H1 (cell line): ENCODE data around the gene SLC2A2. TPM values are rescaled to one million over a fixed set of nuclear protein-coding genes. Genes with fewer than 3 reads are reported as not detected.

Experiments used
- CTCF ChIA-PET: fragments of 300-600 bp; sonication (Branson Sonifier 250); formaldehyde crosslinking; loops from one replicate; lab custom pipeline; 2021; ENCODE audit not compliant: partially characterized antibody; lab: Charles Lee
- POLR2A ChIA-PET: fragments of 300-600 bp; sonication (Branson Sonifier 250); formaldehyde crosslinking; loops from one replicate; lab custom pipeline; 2021; ENCODE audit warnings: inconsistent platforms; ENCODE audit not compliant: partially characterized antibody; lab: Charles Lee
- DNase-seq, 2 experiments: peaks; one replicate each; pipeline versions ENCODE4 v3.0.0 to v3.0.0-alpha.2; 2010 to 2022; ENCODE audit warnings: low spot score in 2 of 2, low read depth in 1 of 2, mixed read lengths in 1 of 2
- FAIRE-seq: peaks from 2 replicates; lab custom pipeline; 2011; peaks lifted over from hg19 to GRCh38; lab: Jason Lieb, UNC
- H2AFZ ChIP-seq: 2 replicates; pipeline ENCODE4 v1.8.1; 2012; ENCODE audit warnings: low read length, inconsistent platforms
- H2AK5ac ChIP-seq: 2 replicates; pipeline ENCODE4 v1.6.1; 2013; ENCODE audit warnings: low read depth, low read length
- H2BK120ac ChIP-seq: replicated peaks from 2 replicates; pipeline ENCODE3; 2013; ENCODE audit warnings: low read depth, low read length, inconsistent platforms
- H2BK12ac ChIP-seq: 2 replicates; pipeline ENCODE4 v1.6.1; 2013; ENCODE audit warnings: low read depth, low read length
- H2BK15ac ChIP-seq: 2 replicates; pipeline ENCODE4 v1.6.1; 2013; ENCODE audit warnings: low read length
- H2BK20ac ChIP-seq: 2 replicates; pipeline ENCODE4 v1.6.1; 2013; ENCODE audit warnings: low read length
- H2BK5ac ChIP-seq: 2 replicates; pipeline ENCODE4 v1.6.1; 2013; ENCODE audit warnings: low read depth, low read length
- H3K14ac ChIP-seq: 2 replicates; pipeline ENCODE4 v1.6.1; 2013; ENCODE audit warnings: inconsistent platforms; ENCODE audit not compliant: insufficient read length
- H3K18ac ChIP-seq: 2 replicates; pipeline ENCODE4 v1.6.1; 2013; ENCODE audit warnings: low read length; ENCODE audit errors: extremely low read depth
- H3K23ac ChIP-seq: 2 replicates; pipeline ENCODE4 v1.6.1; 2013; ENCODE audit warnings: inconsistent platforms; ENCODE audit not compliant: insufficient read length
- H3K23me2 ChIP-seq: 2 replicates; pipeline ENCODE4 v1.6.1; 2013; ENCODE audit warnings: low read depth, low read length
- H3K27ac ChIP-seq: 2 replicates; pipeline ENCODE4 v1.6.1; 2011; ENCODE audit warnings: low read depth, low read length, inconsistent platforms
- H3K27me3 ChIP-seq, 4 experiments: replicated peaks in 1 of 4; 1 replicate in 1 of 4; 2 replicates in 3 of 4; pipeline versions ENCODE4 v1.6.1 to v1.8.1; 2011 to 2013; ENCODE audit warnings: low read length in 3 of 4, mild to moderate bottlenecking in 3 of 4, inconsistent platforms in 2 of 4, mixed read lengths in 2 of 4, moderate library complexity in 1 of 4; ENCODE audit not compliant: control insufficient read depth in 3 of 4, insufficient read depth in 3 of 4; ENCODE audit errors: extremely low read depth in 1 of 4
- H3K36me3 ChIP-seq, 4 experiments: 2 replicates each; pipeline versions ENCODE4 v1.6.1 to v1.8.1; 2011 to 2013; ENCODE audit warnings: mild to moderate bottlenecking in 4 of 4, low read length in 3 of 4, moderate library complexity in 2 of 4, control low read depth in 1 of 4, inconsistent platforms in 1 of 4; ENCODE audit not compliant: insufficient read depth in 4 of 4, control insufficient read depth in 2 of 4
- H3K4ac ChIP-seq: replicated peaks from 2 replicates; pipeline ENCODE3; 2013; ENCODE audit warnings: low read length, low read depth, mixed read lengths, inconsistent platforms; ENCODE audit not compliant: insufficient read length
- H3K4me1 ChIP-seq, 4 experiments: replicated peaks in 1 of 4; 1 replicate in 1 of 4; 2 replicates in 3 of 4; pipeline versions ENCODE4 v1.6.1 to v1.8.1; 2011 to 2013; ENCODE audit warnings: low read length in 3 of 4, inconsistent platforms in 2 of 4, mixed read lengths in 1 of 4; ENCODE audit not compliant: insufficient read depth in 4 of 4, control insufficient read depth in 3 of 4
- H3K4me2 ChIP-seq, 2 experiments: 2 replicates each; pipeline versions ENCODE4 v1.6.1 to v1.8.1; 2011 to 2013; ENCODE audit warnings: low read depth in 2 of 2, low read length in 2 of 2, control low read depth in 1 of 2, inconsistent platforms in 1 of 2, mild to moderate bottlenecking in 1 of 2; ENCODE audit not compliant: insufficient read depth in 1 of 2
- H3K4me3 ChIP-seq, 4 experiments: fragments of 200-600, 300-600 bp in 1 of 4; sonication (generic), shearing (Covaris generic), sonication (Bioruptor Twin) in 1 of 4; 2 replicates each; pipeline versions ENCODE4 v1.5.1 to v1.8.1; 2011 to 2016; ENCODE audit warnings: low read length in 4 of 4, low read depth in 3 of 4, control low read depth in 2 of 4, inconsistent platforms in 2 of 4, mild to moderate bottlenecking in 2 of 4, mixed read lengths in 1 of 4, moderate library complexity in 1 of 4; ENCODE audit not compliant: insufficient read depth in 2 of 4; ENCODE audit errors: extremely low read depth in 1 of 4
- H3K56ac ChIP-seq: replicated peaks from 2 replicates; pipeline ENCODE3; 2013; ENCODE audit warnings: low read depth, mild to moderate bottlenecking, mixed read lengths, low read length, inconsistent platforms; ENCODE audit not compliant: insufficient read length
- H3K79me1 ChIP-seq: 2 replicates; pipeline ENCODE4 v1.6.1; 2013; ENCODE audit warnings: low read depth, low read length, control low read depth
- H3K79me2 ChIP-seq, 2 experiments: 2 replicates each; pipeline versions ENCODE4 v1.6.1 to v1.8.1; 2012 to 2013; ENCODE audit warnings: low read length in 2 of 2, mild to moderate bottlenecking in 2 of 2, inconsistent platforms in 1 of 2; ENCODE audit not compliant: insufficient read depth in 2 of 2, control insufficient read depth in 1 of 2
- H3K9ac ChIP-seq, 4 experiments: replicated peaks in 1 of 4; 1 replicate in 1 of 4; 2 replicates in 3 of 4; pipeline versions ENCODE4 v1.6.1 to v1.8.1; 2011 to 2013; ENCODE audit warnings: low read depth in 3 of 4, low read length in 3 of 4, control low read depth in 2 of 4, mild to moderate bottlenecking in 2 of 4, moderate library complexity in 2 of 4, inconsistent platforms in 1 of 4; ENCODE audit errors: extremely low read depth in 1 of 4
- H3K9me3 ChIP-seq, 2 experiments: 2 replicates each; pipeline versions ENCODE4 v1.6.1 to v1.8.1; 2012 to 2013; ENCODE audit warnings: mild to moderate bottlenecking in 2 of 2, moderate library complexity in 2 of 2, control low read depth in 1 of 2, inconsistent platforms in 1 of 2, low read depth in 1 of 2, low read length in 1 of 2, mixed read lengths in 1 of 2; ENCODE audit not compliant: insufficient read depth in 2 of 2
- H4K20me1 ChIP-seq, 2 experiments: replicated peaks in 1 of 2; 2 replicates each; pipeline versions ENCODE3 to v1.8.1; 2011 to 2013; ENCODE audit warnings: inconsistent platforms in 2 of 2, low read length in 2 of 2, mild to moderate bottlenecking in 1 of 2; ENCODE audit not compliant: insufficient read depth in 2 of 2, control insufficient read depth in 1 of 2
- H4K5ac ChIP-seq: 2 replicates; pipeline ENCODE4 v1.6.1; 2013; ENCODE audit warnings: low read length, low read depth, mixed read lengths, inconsistent platforms; ENCODE audit not compliant: insufficient read length
- H4K8ac ChIP-seq: 2 replicates; pipeline ENCODE4 v1.8.0; 2013; ENCODE audit warnings: mild to moderate bottlenecking, moderate library complexity, low read length, inconsistent platforms; ENCODE audit not compliant: insufficient read depth; ENCODE audit errors: extremely low read depth
- H4K91ac ChIP-seq: replicated peaks from 2 replicates; pipeline ENCODE3; 2013; ENCODE audit warnings: low read length, mixed read lengths, inconsistent platforms; ENCODE audit not compliant: insufficient read length
- BCL11A ChIP-seq, 2 experiments: IDR thresholded peaks; one replicate each; pipeline ENCODE4 v1.6.1; 2011; ENCODE audit warnings: low read depth in 2 of 2, low read length in 2 of 2, mild to moderate bottlenecking in 2 of 2
- EP300 ChIP-seq, 2 experiments: IDR thresholded peaks; 1 replicate in 1 of 2; 2 replicates in 1 of 2; pipeline ENCODE4 v1.6.1; 2011 to 2012; ENCODE audit warnings: low read depth in 2 of 2, low read length in 2 of 2, mild to moderate bottlenecking in 2 of 2, borderline replicate concordance in 1 of 2, inconsistent platforms in 1 of 2, moderate library complexity in 1 of 2
- EZH2 ChIP-seq: fragments of 200-600 bp; sonication (generic); IDR thresholded peaks from 2 replicates; pipeline ENCODE4 v1.7.1; 2012; ENCODE audit warnings: low read depth, mild to moderate bottlenecking, moderate library complexity, low read length, inconsistent platforms; ENCODE audit not compliant: severe bottlenecking
- FOSL1 ChIP-seq: IDR thresholded peaks from 2 replicates; pipeline ENCODE4 v1.6.1; 2011; ENCODE audit warnings: mild to moderate bottlenecking, low read depth, low read length, moderate library complexity; ENCODE audit not compliant: insufficient read depth
- KDM1A ChIP-seq: fragments of 200-600, 300-600 bp; sonication (generic); IDR thresholded peaks from 2 replicates; pipeline ENCODE4 v1.7.1; 2016; ENCODE audit warnings: mild to moderate bottlenecking, low read length, borderline replicate concordance
- NRF1 ChIP-seq: IDR thresholded peaks from 2 replicates; pipeline ENCODE4 v1.6.1; 2011; ENCODE audit warnings: mild to moderate bottlenecking, low read depth, low read length, improper control_type of control experiment
- WGBS, 2 experiments: shearing (Covaris generic) in 1 of 2; methylation state at CpG; one replicate each; pipeline versions ENCODE4 v1.1.6 to v1.1.7; 2013 to 2015; ENCODE audit warnings: low lambda C conversion rate in 2 of 2, mixed read lengths in 2 of 2, inconsistent platforms in 1 of 2, low coverage in 1 of 2, missing lambda C conversion rate in 1 of 2; ENCODE audit not compliant: insufficient replicate concordance in 2 of 2, insufficient coverage in 1 of 2, insufficient read length in 1 of 2; ENCODE audit errors: extremely low coverage in 1 of 2, missing lambda C conversion rate in 1 of 2; 5-methylcytosine and 5-hydroxymethylcytosine counted together
- polyA plus RNA-seq, 7 experiments: library from polyadenylated mRNA; depleted of rRNA in 3 of 7; stranded (reverse) in 5 of 7; unstranded in 2 of 7; fragments of >200 nt in 5 of 7; fragments of 200-250 nt in 2 of 7; gene quantifications; 1 replicate in 5 of 7; 2 replicates in 1 of 7; 4 replicates in 1 of 7; pipeline versions ENCODE4 v1.2.1 to v1.2.3, GENCODE V29; 2011 to 2013; ENCODE audit warnings: missing spikeins in 2 of 7, mixed read lengths in 2 of 7
- total RNA-seq: library from RNA; stranded (reverse); fragmentation: NEBNext Ultra II Directional; extraction: Animal tissue kit (Norgen Biotek cat#: 25700); gene quantifications from 2 replicates; pipeline ENCODE4 v1.2.1, GENCODE V29; 2021
- TF ChIP-seq, protein P1 (sequence below): IDR thresholded peaks from 2 replicates; pipeline ENCODE4 v1.6.1; 2012; ENCODE audit warnings: inconsistent platforms
- TF ChIP-seq, protein P2 (sequence below): IDR thresholded peaks from 2 replicates; pipeline ENCODE4 v1.6.1; 2011; ENCODE audit warnings: low read depth, mild to moderate bottlenecking, low read length; ENCODE audit not compliant: insufficient read depth

SLC2A2 gene
- total and polyA plus RNA-seq, 2 of the 8 experiments (the other 6 are each of a cell fraction or from before 2014, with no cell fraction given), result not detected

DNA sequence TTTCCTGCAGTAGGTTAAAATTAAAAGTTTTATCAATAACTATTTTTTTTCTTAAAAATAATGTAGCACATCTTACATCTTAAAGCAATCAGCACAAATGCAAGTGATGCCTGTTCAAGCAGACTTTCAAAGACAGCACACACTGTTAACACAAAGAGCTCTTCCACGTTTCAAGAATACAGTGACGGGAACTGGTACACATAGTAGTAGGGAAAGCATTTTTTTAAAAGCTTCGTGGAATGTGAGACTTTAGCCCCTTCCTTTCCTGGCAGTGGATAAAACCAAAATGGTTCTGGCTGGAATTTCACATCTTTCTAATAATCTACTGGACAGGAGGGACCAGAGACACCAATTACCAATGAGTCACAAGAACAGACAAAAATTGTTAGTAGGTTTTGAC lies 33.5 kb upstream of the SLC2A2 start:
- Histone ChIP-seq H3K4me3 (no peak overlapping the region), H2BK120ac (no peak overlapping the region), H3K27ac (no peak overlapping the region), H3K56ac (no peak overlapping the region), H2BK15ac (no peak overlapping the region), H3K79me2 (no peaks in the 10 kb centered on the region), H3K4me2 (no peak overlapping the region), H2BK5ac (no peak overlapping the region), H3K9me3 (no peaks in the 10 kb centered on the region), H3K18ac (no peak overlapping the region), H3K23me2 (no peaks in the 10 kb centered on the region), H2BK12ac (no peak overlapping the region), H2AK5ac (no peak overlapping the region), H4K8ac (no peak overlapping the region), H3K23ac (no peak overlapping the region), H3K4me1 (peaks cover 0 to 9% (median 5%) of the 10 kb centered on the region in 4 experiments; a peak in 6 of 7 replicates), H4K5ac (no peak overlapping the region), H3K4ac (no peak overlapping the region), H3K79me1 (no peaks in the 10 kb centered on the region), H3K9ac (no peak overlapping the region), H3K14ac (no peak overlapping the region), H2AFZ (no peak overlapping the region), H3K27me3 (no peaks in the 10 kb centered on the region), H4K91ac (no peak overlapping the region), H4K20me1 (no peaks in the 10 kb centered on the region), H2BK20ac (no peak overlapping the region), H3K36me3 (no peaks in the 10 kb centered on the region)
- POLR2A ChIA-PET, result no interaction called here
- 76% methylated on average over 3 of the region's 3 CpGs; no CpG with 5 or more reads in 1 of the 2 experiments for WGBS, 2 experiments
- TF ChIP-seq FOSL1 (no peak), EZH2 (no peak), EP300 (IDR thresholded peaks at IDR 0.05; ENCODE audit: borderline replicate concordance in 1 of 2, low read depth in 2 of 2, low read length in 2 of 2) (no peak), KDM1A (no peak), BCL11A (IDR thresholded peaks at IDR 0.05; ENCODE audit: low read depth in 2 of 2, low read length in 2 of 2) (no peak), NRF1 (no peak)
- TF ChIP-seq, protein P1, sequence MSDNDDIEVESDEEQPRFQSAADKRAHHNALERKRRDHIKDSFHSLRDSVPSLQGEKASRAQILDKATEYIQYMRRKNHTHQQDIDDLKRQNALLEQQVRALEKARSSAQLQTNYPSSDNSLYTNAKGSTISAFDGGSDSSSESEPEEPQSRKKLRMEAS, result no peak
- TF ChIP-seq, protein P2, sequence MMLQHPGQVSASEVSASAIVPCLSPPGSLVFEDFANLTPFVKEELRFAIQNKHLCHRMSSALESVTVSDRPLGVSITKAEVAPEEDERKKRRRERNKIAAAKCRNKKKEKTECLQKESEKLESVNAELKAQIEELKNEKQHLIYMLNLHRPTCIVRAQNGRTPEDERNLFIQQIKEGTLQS, result no peak
- DNase-seq, result no peak
- CTCF ChIA-PET, result interaction anchor here (3.6 kb wide), 1 partner anchor 10 kb away, joined by 19 read pairs; no protein-coding TSS in a partner anchor
- FAIRE-seq, result no peak
